ENCODE results near the gene CTTN.

The CTTN gene

GRCh38 chr11:70435361-70435760, 37.0 kb downstream of the CTTN start:
- TF ChIP-seq SIN3A (IDR thresholded peaks at IDR 0.05; ENCODE audit: borderline replicate concordance, insufficient read depth, low read length) (no peak), TAF1 (IDR thresholded peaks at IDR 0.05; ENCODE audit: borderline replicate concordance, insufficient read depth, low read length) (no peak), REST (IDR thresholded peaks at IDR 0.05; ENCODE audit: insufficient read depth in 1 of 2, low read depth in 2 of 2, low read length in 2 of 2) (no peak), POLR2AphosphoS5 (IDR thresholded peaks at IDR 0.05; ENCODE audit: low read depth, low read length) (no peak), FOXP2 (optimal IDR thresholded peaks at IDR 0.05; ENCODE audit: borderline replicate concordance, extremely low read depth, extremely low read length, insufficient read depth) (no peak)

- TF ChIP-seq REST (IDR thresholded peaks at IDR 0.05; ENCODE audit: insufficient read depth in 1 of 2, low read depth in 2 of 2, low read length in 2 of 2) (no peak), SIN3A (IDR thresholded peaks at IDR 0.05; ENCODE audit: borderline replicate concordance, insufficient read depth, low read length) (no peak), TAF1 (IDR thresholded peaks at IDR 0.05; ENCODE audit: borderline replicate concordance, insufficient read depth, low read length) (no peak), POLR2AphosphoS5 (IDR thresholded peaks at IDR 0.05; ENCODE audit: low read depth, low read length) (no peak), FOXP2 (optimal IDR thresholded peaks at IDR 0.05; ENCODE audit: borderline replicate concordance, extremely low read depth, extremely low read length, insufficient read depth) (no peak)
Observed at GRCh38 chr11:70435765-70436500, 37.6 kb downstream of the CTTN start.

GRCh38 chr11:70436501-70436860, 38.2 kb downstream of the CTTN start:
- TF ChIP-seq POLR2AphosphoS5 (IDR thresholded peaks at IDR 0.05; ENCODE audit: low read depth, low read length): no peak
- TF ChIP-seq FOXP2 (optimal IDR thresholded peaks at IDR 0.05; ENCODE audit: borderline replicate concordance, extremely low read depth, extremely low read length, insufficient read depth): no peak
- TF ChIP-seq TAF1 (IDR thresholded peaks at IDR 0.05; ENCODE audit: borderline replicate concordance, insufficient read depth, low read length): no peak
- TF ChIP-seq REST (IDR thresholded peaks at IDR 0.05; ENCODE audit: insufficient read depth in 1 of 2, low read depth in 2 of 2, low read length in 2 of 2): no peak
- TF ChIP-seq SIN3A (IDR thresholded peaks at IDR 0.05; ENCODE audit: borderline replicate concordance, insufficient read depth, low read length): no peak

GRCh38 chr11:70437111-70437784, 38.9 kb downstream of the CTTN start:
- TF ChIP-seq SIN3A (IDR thresholded peaks at IDR 0.05; ENCODE audit: borderline replicate concordance, insufficient read depth, low read length): no peak
- no peak for TF ChIP-seq REST (IDR thresholded peaks at IDR 0.05; ENCODE audit: insufficient read depth in 1 of 2, low read depth in 2 of 2, low read length in 2 of 2)
- no peak for TF ChIP-seq POLR2AphosphoS5 (IDR thresholded peaks at IDR 0.05; ENCODE audit: low read depth, low read length)
- no peak for TF ChIP-seq FOXP2 (optimal IDR thresholded peaks at IDR 0.05; ENCODE audit: borderline replicate concordance, extremely low read depth, extremely low read length, insufficient read depth)
- TF ChIP-seq TAF1 (IDR thresholded peaks at IDR 0.05; ENCODE audit: borderline replicate concordance, insufficient read depth, low read length): no peak
